CD14-positive monocyte (primary cell): ENCODE data around the gene STOML2. TPM values are rescaled to one million over a fixed set of nuclear protein-coding genes. Genes with fewer than 3 reads are reported as not detected.
"Not testable (repeated sequence)": the region's sequence is repeated elsewhere in the genome, so short reads cannot be mapped to it uniquely, and the experiment has no call there.

Experiments
- DNase-seq, 3 donors: peaks; one replicate each; pipeline ENCODE4 v3.0.0-alpha.2; 2011 to 2022
- H2AFZ ChIP-seq: 2 replicates; pipeline ENCODE4 v1.6.0; 2012; ENCODE audit warnings: mild to moderate bottlenecking, low read depth, low read length, inconsistent platforms; ENCODE audit not compliant: insufficient read depth, poor library complexity, severe bottlenecking
- H3K27ac ChIP-seq, 2 donors: 1 replicate in 1 of 2; 2 replicates in 1 of 2; pipeline ENCODE4 v1.5.1; 2012 to 2013; ENCODE audit warnings: low read length in 2 of 2, control low read depth in 1 of 2, inconsistent platforms in 1 of 2, low read depth in 1 of 2, mild to moderate bottlenecking in 1 of 2
- H3K27me3 ChIP-seq, 2 donors: one replicate each; pipeline versions ENCODE4 v1.6.0 to v1.6.1; 2011 to 2013; ENCODE audit warnings: low read length in 2 of 2; ENCODE audit not compliant: control insufficient read depth in 2 of 2, insufficient read depth in 2 of 2
- H3K36me3 ChIP-seq, 2 donors: replicated peaks in 1 of 2; 1 replicate in 1 of 2; 2 replicates in 1 of 2; pipeline versions ENCODE4 v1.5.1 to v1.6.1; 2012 to 2013; ENCODE audit warnings: low read length in 2 of 2, control low read depth in 1 of 2, inconsistent platforms in 1 of 2, mild to moderate bottlenecking in 1 of 2; ENCODE audit not compliant: insufficient read depth in 2 of 2, control insufficient read depth in 1 of 2
- H3K4me1 ChIP-seq, 2 donors: 1 replicate in 1 of 2; 2 replicates in 1 of 2; pipeline versions ENCODE4 v1.5.1 to v1.6.1; 2012 to 2013; ENCODE audit warnings: low read length in 2 of 2, control low read depth in 1 of 2, inconsistent platforms in 1 of 2, mild to moderate bottlenecking in 1 of 2, moderate library complexity in 1 of 2; ENCODE audit not compliant: insufficient read depth in 2 of 2, control insufficient read depth in 1 of 2
- H3K4me2 ChIP-seq: replicated peaks from 2 replicates; pipeline ENCODE3; 2012; ENCODE audit warnings: low read length, moderate library complexity, mild to moderate bottlenecking; ENCODE audit not compliant: poor library complexity, severe bottlenecking; ENCODE audit errors: extremely low read depth
- H3K4me3 ChIP-seq, 3 experiments: fragments of 200-600 bp in 1 of 3; sonication (generic) in 1 of 3; replicated peaks in 1 of 3; 1 replicate in 2 of 3; 2 replicates in 1 of 3; pipeline ENCODE4 v1.5.1; 2011 to 2013; ENCODE audit warnings: low read length in 3 of 3, mild to moderate bottlenecking in 3 of 3, control low read depth in 2 of 3, low read depth in 2 of 3, inconsistent platforms in 1 of 3, moderate library complexity in 1 of 3
- H3K79me2 ChIP-seq: 2 replicates; pipeline ENCODE4 v1.6.0; 2012; ENCODE audit warnings: mild to moderate bottlenecking, control low read depth, inconsistent platforms, low read length, moderate library complexity; ENCODE audit not compliant: insufficient read depth
- H3K9ac ChIP-seq: 2 replicates; pipeline ENCODE4 v1.6.0; 2017; ENCODE audit warnings: low read length, mild to moderate bottlenecking; ENCODE audit not compliant: insufficient read depth, poor library complexity, severe bottlenecking
- H3K9me3 ChIP-seq, 2 donors: replicated peaks in 1 of 2; 1 replicate in 1 of 2; 2 replicates in 1 of 2; pipeline versions ENCODE4 v1.5.1 to v1.6.1; 2012 to 2013; ENCODE audit warnings: low read length in 2 of 2, control low read depth in 1 of 2; ENCODE audit not compliant: control insufficient read depth in 1 of 2, insufficient read depth in 1 of 2
- H4K20me1 ChIP-seq: 2 replicates; pipeline ENCODE4 v1.6.0; 2012; ENCODE audit warnings: mild to moderate bottlenecking, low read length, control low read depth, moderate library complexity; ENCODE audit not compliant: insufficient read depth
- H3K27ac Mint-ChIP-seq, 7 donors: one replicate each; pipeline ENCODE4 v1.8.0; 2020; ENCODE audit warnings: mild to moderate bottlenecking in 7 of 7, mixed read lengths in 7 of 7, moderate library complexity in 6 of 7, inconsistent platforms in 2 of 7
- H3K27me3 Mint-ChIP-seq, 3 donors: one replicate each; pipeline ENCODE4 v1.8.0; 2021 to 2022; ENCODE audit warnings: low read depth in 3 of 3, mild to moderate bottlenecking in 3 of 3, mixed read lengths in 3 of 3, moderate library complexity in 3 of 3, inconsistent platforms in 1 of 3
- H3K36me3 Mint-ChIP-seq, 2 donors: one replicate each; pipeline ENCODE4 v1.8.0; 2020; ENCODE audit warnings: mixed read lengths in 2 of 2, inconsistent platforms in 1 of 2, mild to moderate bottlenecking in 1 of 2
- H3K4me1 Mint-ChIP-seq: one replicate; pipeline ENCODE4 v1.8.0; 2020; ENCODE audit warnings: mild to moderate bottlenecking, mixed read lengths
- H3K4me3 Mint-ChIP-seq, 2 donors: one replicate each; pipeline ENCODE4 v1.8.0; 2020; ENCODE audit warnings: mild to moderate bottlenecking in 2 of 2, mixed read lengths in 2 of 2, moderate library complexity in 1 of 2
- H3K9me3 Mint-ChIP-seq, 7 donors: one replicate each; pipeline ENCODE4 v1.8.0; 2020 to 2022; ENCODE audit warnings: mixed read lengths in 7 of 7, mild to moderate bottlenecking in 6 of 7, moderate library complexity in 6 of 7, inconsistent platforms in 2 of 7
- WGBS: methylation state at CpG from one replicate; pipeline ENCODE4 v1.1.5; 2013; ENCODE audit warnings: missing lambda C conversion rate; ENCODE audit not compliant: insufficient coverage; 5-methylcytosine and 5-hydroxymethylcytosine counted together
- intact Hi-C, 2 donors: fragments of 100-400 bp; cut with micrococcal nuclease; formaldehyde crosslinking; loops; one replicate each; pipeline versions ENCODE4 v1.15.0 to v1.15.1; 2023
- polyA minus RNA-seq: library from RNA; depleted of rRNA, polyadenylated mRNA; stranded (reverse); fragments of >200 nt; gene quantifications from 2 replicates; pipeline ENCODE4 v1.2.3, GENCODE V29; 2012
- polyA plus RNA-seq, 3 donors: library from polyadenylated mRNA; depleted of rRNA in 1 of 3; unstranded in 2 of 3; stranded (reverse) in 1 of 3; fragments of 300-500 nt in 2 of 3; fragments of >200 nt in 1 of 3; fragmentation: Illumina TruSeq in 2 of 3; gene quantifications; 1 replicate in 2 of 3; 2 replicates in 1 of 3; pipeline ENCODE4 v1.2.3, GENCODE V29; 2012 to 2021
- total RNA-seq, 12 experiments: library from RNA in 1 of 12; stranded (reverse) in 1 of 12; fragments of 120-200 nt in 1 of 12; gene quantifications; one replicate each; pipeline ENCODE4 v1.2.4 and lab custom pipeline; 2013 to 2026; ENCODE audit warnings: mixed read lengths in 6 of 12, inconsistent platforms in 1 of 12
- TF ChIP-seq, protein P1 (sequence below): fragments of 200-600 bp; IDR thresholded peaks from one replicate; pipeline ENCODE4 v1.8.0; 2022; ENCODE audit warnings: antibody characterized with exemption, mild to moderate bottlenecking

Gene STOML2
- total RNA-seq (2013): 37.1 TPM
- polyA plus RNA-seq: 10 to 100 TPM; 45.5 to 62.0 (median 50.3) TPM
- polyA minus RNA-seq: 15.9 and 27.0 TPM in 2 replicates
- 4.4 to 27.0 (median 18.5) reads per million in 11 experiments for total RNA-seq (lab: John Stamatoyannopoulos, UW)

DNA sequence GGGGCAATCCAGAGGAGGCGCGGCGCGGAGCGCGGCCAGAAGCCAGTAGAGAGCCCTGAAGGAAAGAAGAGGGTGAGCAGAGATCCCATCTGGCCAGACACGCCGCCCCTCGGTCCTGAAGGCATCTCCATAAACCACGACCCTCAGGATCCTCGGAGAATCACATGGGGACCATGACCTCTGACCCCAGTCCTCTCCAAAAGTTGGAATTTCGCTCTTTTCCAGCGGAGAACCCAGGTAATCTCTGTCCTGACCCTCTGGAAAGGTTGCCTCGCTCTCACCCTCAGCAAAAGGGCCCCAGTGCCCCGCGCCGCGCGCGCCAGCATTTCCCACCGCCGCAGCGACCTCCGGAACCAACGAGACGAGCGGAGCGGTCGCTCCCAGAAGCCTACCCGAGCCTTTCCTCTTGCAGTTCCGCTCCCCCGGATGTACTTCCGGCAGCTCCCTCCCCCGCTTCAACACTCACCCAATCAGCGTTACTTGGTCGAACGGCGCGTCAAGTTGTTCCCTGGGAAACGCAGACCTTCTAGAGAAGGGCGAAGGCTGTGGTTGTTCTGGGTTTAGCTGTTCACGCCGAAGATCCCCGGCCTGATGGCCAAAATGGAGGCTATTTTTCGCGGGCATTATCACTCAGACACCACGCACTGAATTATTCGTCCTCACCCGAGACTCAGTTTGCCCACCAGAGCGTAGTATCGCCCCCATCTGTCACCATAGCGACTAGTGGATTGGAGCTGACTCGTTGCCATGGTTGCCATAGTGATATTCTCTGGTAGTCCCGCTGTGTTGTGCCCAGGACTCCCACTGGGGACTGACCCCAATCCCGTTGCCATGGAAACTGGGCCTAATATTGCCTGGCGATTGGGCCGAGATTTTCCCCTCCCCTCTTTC lies at the start of gene STOML2:
Gene STOML2 (minus strand): TSS at position 363 of the 891 bp plus-strand sequence. CDS start 37 bp downstream, at position 326.
- peaks cover 57 to 69% of the 10 kb centered on the region in 2 donors for H3K36me3 ChIP-seq
- peak within 1 kb of the TSS; percentile 71 to 88 (median 78) for H3K4me3 ChIP-seq
- H3K27me3 ChIP-seq: no peaks in the 10 kb centered on the region
- intact Hi-C loops: no loop called here
- peak within 1 kb of the TSS; percentile 91 for H2AFZ ChIP-seq
- no peaks in the 10 kb centered on the region for H3K9me3 Mint-ChIP-seq
- peaks cover 24% of the 10 kb centered on the region for H3K4me1 Mint-ChIP-seq
- DNase-seq: peak; percentile 93 to 94 (median 94)
- H3K27ac ChIP-seq: peak within 1 kb of the TSS; percentile 74 to 86
- WGBS: under 1% methylated on average over 40 of the region's 57 CpGs
- peak within 1 kb of the TSS; percentile 92 to 96 for H3K4me3 Mint-ChIP-seq
- peak within 1 kb of the TSS; percentile 96 to 99 (median 98) for H3K27ac Mint-ChIP-seq
- H3K79me2 ChIP-seq: peaks cover 16% of the 10 kb centered on the region
- H3K4me2 ChIP-seq: peak within 1 kb of the TSS; percentile 82
- peaks cover 17 to 28% of the 10 kb centered on the region in 2 donors for H3K4me1 ChIP-seq
- H3K36me3 Mint-ChIP-seq: peaks cover 50 to 65% of the 10 kb centered on the region in 2 donors
- peaks cover 48% of the 10 kb centered on the region for H4K20me1 ChIP-seq
- H3K9ac ChIP-seq: peak within 1 kb of the TSS; percentile 66
- peaks cover 0 to 3% (median 0%) of the 10 kb centered on the region in 3 donors for H3K27me3 Mint-ChIP-seq
- TF ChIP-seq, protein P1, sequence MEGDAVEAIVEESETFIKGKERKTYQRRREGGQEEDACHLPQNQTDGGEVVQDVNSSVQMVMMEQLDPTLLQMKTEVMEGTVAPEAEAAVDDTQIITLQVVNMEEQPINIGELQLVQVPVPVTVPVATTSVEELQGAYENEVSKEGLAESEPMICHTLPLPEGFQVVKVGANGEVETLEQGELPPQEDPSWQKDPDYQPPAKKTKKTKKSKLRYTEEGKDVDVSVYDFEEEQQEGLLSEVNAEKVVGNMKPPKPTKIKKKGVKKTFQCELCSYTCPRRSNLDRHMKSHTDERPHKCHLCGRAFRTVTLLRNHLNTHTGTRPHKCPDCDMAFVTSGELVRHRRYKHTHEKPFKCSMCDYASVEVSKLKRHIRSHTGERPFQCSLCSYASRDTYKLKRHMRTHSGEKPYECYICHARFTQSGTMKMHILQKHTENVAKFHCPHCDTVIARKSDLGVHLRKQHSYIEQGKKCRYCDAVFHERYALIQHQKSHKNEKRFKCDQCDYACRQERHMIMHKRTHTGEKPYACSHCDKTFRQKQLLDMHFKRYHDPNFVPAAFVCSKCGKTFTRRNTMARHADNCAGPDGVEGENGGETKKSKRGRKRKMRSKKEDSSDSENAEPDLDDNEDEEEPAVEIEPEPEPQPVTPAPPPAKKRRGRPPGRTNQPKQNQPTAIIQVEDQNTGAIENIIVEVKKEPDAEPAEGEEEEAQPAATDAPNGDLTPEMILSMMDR: no peak
- H3K9me3 ChIP-seq: no peaks in the 10 kb centered on the region

GRCh38 chr9:35147941-35148563 lies 45.1 kb upstream of the STOML2 start:
- H3K79me2 ChIP-seq, H3K27me3 ChIP-seq, H3K4me2 ChIP-seq, H3K36me3 Mint-ChIP-seq, H3K27ac ChIP-seq, H3K27me3 Mint-ChIP-seq, H3K4me3 ChIP-seq, H3K27ac Mint-ChIP-seq, H4K20me1 ChIP-seq, H3K4me3 Mint-ChIP-seq, H3K9ac ChIP-seq, DNase-seq, H3K36me3 ChIP-seq, H3K4me1 Mint-ChIP-seq, H3K4me1 ChIP-seq, H2AFZ ChIP-seq: not testable (repeated sequence)
- H3K9me3 Mint-ChIP-seq: peaks cover 18 to 57% (median 45%) of the 10 kb centered on the region in 7 donors
- intact Hi-C loops: loop anchor here in 1 of 2 donors (5.0 kb wide), 1 partner anchor 49 kb away; no protein-coding TSS in a partner anchor
- WGBS: no CpG with 5 or more reads among the region's 5 CpGs
- peaks cover 39 to 54% of the 10 kb centered on the region in 2 donors for H3K9me3 ChIP-seq
